Effector memory CD8-positive, alpha-beta T cell (primary cell): ENCODE measurements around the gene SEC14L6.
"Not testable (repeated sequence)": the region's sequence is repeated elsewhere in the genome, so short reads cannot be mapped to it uniquely, and the experiment has no call there.

ENCODE experiments used
- ATAC-seq: fragments of 150-1000 bp; cut with Tn5 transposase; replicated peaks from 2 replicates; pipeline ENCODE4 v1.10.0; 2021; ENCODE audit warnings: mild to moderate bottlenecking, moderate library complexity
- DNase-seq, 3 experiments: peaks; one replicate each; pipeline ENCODE4 v3.0.0; 2021
- H3K27ac Mint-ChIP-seq, 2 donors: one replicate each; pipeline ENCODE4 v1.8.0; 2022; ENCODE audit warnings: mild to moderate bottlenecking in 2 of 2, mixed read lengths in 2 of 2, moderate library complexity in 2 of 2
- H3K27me3 Mint-ChIP-seq, 2 donors: one replicate each; pipeline ENCODE4 v1.8.0; 2022; ENCODE audit warnings: mixed read lengths in 2 of 2
- H3K36me3 Mint-ChIP-seq: one replicate; pipeline ENCODE4 v1.8.0; 2022; ENCODE audit warnings: mild to moderate bottlenecking, moderate library complexity, mixed read lengths; ENCODE audit not compliant: insufficient read depth
- H3K4me1 Mint-ChIP-seq, 2 donors: one replicate each; pipeline ENCODE4 v1.8.0; 2022; ENCODE audit warnings: low read depth in 2 of 2, mixed read lengths in 2 of 2
- H3K4me3 Mint-ChIP-seq, 2 donors: one replicate each; pipeline ENCODE4 v1.8.0; 2022; ENCODE audit warnings: mild to moderate bottlenecking in 2 of 2, mixed read lengths in 2 of 2, moderate library complexity in 2 of 2
- H3K9me3 Mint-ChIP-seq, 2 donors: one replicate each; pipeline ENCODE4 v1.8.0; 2022; ENCODE audit warnings: mixed read lengths in 2 of 2

Gene SEC14L6

GRCh38 chr22:30561402-30562189 is 15.1 kb upstream of the SEC14L6 start:
- no peak overlapping the region for H3K27ac Mint-ChIP-seq
- ATAC-seq (no peak), DNase-seq (no peak)
- H3K9me3 Mint-ChIP-seq = no peaks in the 10 kb centered on the region
- peaks cover 0 to 21% of the 10 kb centered on the region in 2 donors for H3K27me3 Mint-ChIP-seq
- no peaks in the 10 kb centered on the region for H3K4me1 Mint-ChIP-seq
- no peaks in the 10 kb centered on the region for H3K36me3 Mint-ChIP-seq
- H3K4me3 Mint-ChIP-seq = no peak overlapping the region

GRCh38 chr22:30560643-30561202 is 14.2 kb upstream of the SEC14L6 start:
- not testable (repeated sequence) for H3K27ac Mint-ChIP-seq, H3K36me3 Mint-ChIP-seq, H3K4me3 Mint-ChIP-seq, H3K4me1 Mint-ChIP-seq, DNase-seq, ATAC-seq, H3K9me3 Mint-ChIP-seq
- H3K27me3 Mint-ChIP-seq = peaks cover 0 to 13% of the 10 kb centered on the region in 2 donors

- DNase-seq = no peak
- Mint-ChIP-seq H3K27me3 (peaks cover 0 to 12% of the 10 kb centered on the region in 2 donors), H3K27ac (no peak overlapping the region), H3K4me1 (no peaks in the 10 kb centered on the region), H3K9me3 (no peaks in the 10 kb centered on the region), H3K4me3 (no peak overlapping the region), H3K36me3 (no peaks in the 10 kb centered on the region)
- ATAC-seq = no peak
These were observed 13.3 kb upstream of the SEC14L6 start for GRCh38 chr22:30559889-30560288.

GRCh38 chr22:30557243-30557642 is 10.7 kb upstream of the SEC14L6 start:
- Mint-ChIP-seq H3K9me3 (no peaks in the 10 kb centered on the region), H3K4me1 (no peaks in the 10 kb centered on the region), H3K27ac (no peak overlapping the region), H3K36me3 (no peaks in the 10 kb centered on the region), H3K27me3 (peaks cover 0 to 12% of the 10 kb centered on the region in 2 donors), H3K4me3 (no peak overlapping the region)
- no peak for ATAC-seq
- no peak for DNase-seq

- Mint-ChIP-seq H3K4me3 (no peak overlapping the region), H3K27ac (no peak overlapping the region), H3K36me3 (no peaks in the 10 kb centered on the region), H3K4me1 (no peaks in the 10 kb centered on the region), H3K27me3 (peaks cover 0 to 7% of the 10 kb centered on the region in 2 donors), H3K9me3 (no peaks in the 10 kb centered on the region)
- ATAC-seq (no peak), DNase-seq (no peak)
These were observed 9.8 kb upstream of the SEC14L6 start for GRCh38 chr22:30556388-30556787.

- ATAC-seq (no peak), DNase-seq (no peak)
- no peaks in the 10 kb centered on the region for H3K4me1 Mint-ChIP-seq
- H3K27ac Mint-ChIP-seq = no peak overlapping the region
- H3K27me3 Mint-ChIP-seq = no peaks in the 10 kb centered on the region
- H3K9me3 Mint-ChIP-seq = no peaks in the 10 kb centered on the region
- no peaks in the 10 kb centered on the region for H3K36me3 Mint-ChIP-seq
- no peak overlapping the region for H3K4me3 Mint-ChIP-seq
These were observed 9.0 kb upstream of the SEC14L6 start for GRCh38 chr22:30555282-30556210.

GRCh38 chr22:30553971-30554370 is 7.4 kb upstream of the SEC14L6 start:
- Mint-ChIP-seq H3K36me3 (no peaks in the 10 kb centered on the region), H3K4me1 (no peaks in the 10 kb centered on the region), H3K27me3 (peaks cover 9 to 12% of the 10 kb centered on the region in 2 donors), H3K4me3 (no peak overlapping the region), H3K27ac (no peak overlapping the region), H3K9me3 (no peaks in the 10 kb centered on the region)
- no peak for DNase-seq
- no peak for ATAC-seq

- no peak for DNase-seq
- Mint-ChIP-seq H3K36me3 (no peaks in the 10 kb centered on the region), H3K27ac (no peak overlapping the region)
These were observed 6.2 kb upstream of the SEC14L6 start for GRCh38 chr22:30552719-30553118.

GRCh38 chr22:30551813-30552212 is 5.3 kb upstream of the SEC14L6 start:
- peaks cover 24 to 28% of the 10 kb centered on the region in 2 donors for H3K27me3 Mint-ChIP-seq
- not testable (repeated sequence) for H3K36me3 Mint-ChIP-seq, ATAC-seq, H3K4me1 Mint-ChIP-seq, H3K4me3 Mint-ChIP-seq, DNase-seq, H3K9me3 Mint-ChIP-seq, H3K27ac Mint-ChIP-seq

More at GRCh38 chr22:30552719-30553118, 6.2 kb upstream of the SEC14L6 start:
- no peaks in the 10 kb centered on the region for H3K9me3 Mint-ChIP-seq
- no peaks in the 10 kb centered on the region for H3K4me1 Mint-ChIP-seq
- ATAC-seq = no peak
- peaks cover 16 to 19% of the 10 kb centered on the region in 2 donors for H3K27me3 Mint-ChIP-seq
- H3K4me3 Mint-ChIP-seq = no peak overlapping the region

GRCh38 chr22:30547188-30547587 is 647 bp upstream of the SEC14L6 start:
- H3K27ac Mint-ChIP-seq = no peak overlapping the region
- no peaks in the 10 kb centered on the region for H3K36me3 Mint-ChIP-seq
- no peak overlapping the region for H3K4me3 Mint-ChIP-seq
- no peaks in the 10 kb centered on the region for H3K9me3 Mint-ChIP-seq
- H3K4me1 Mint-ChIP-seq = peaks cover 3 to 4% of the 10 kb centered on the region in 2 donors
- peaks cover 54 to 67% of the 10 kb centered on the region in 2 donors for H3K27me3 Mint-ChIP-seq
- DNase-seq (no peak), ATAC-seq (no peak)

GRCh38 chr22:30542811-30543188 is 3.7 kb downstream of the SEC14L6 start:
- no peaks in the 10 kb centered on the region for H3K9me3 Mint-ChIP-seq
- ATAC-seq (no peak), DNase-seq (no peak)
- H3K36me3 Mint-ChIP-seq = no peaks in the 10 kb centered on the region
- peaks cover 53 to 77% of the 10 kb centered on the region in 2 donors for H3K27me3 Mint-ChIP-seq
- H3K4me3 Mint-ChIP-seq = peak overlapping the region in 1 of 2 donors; percentile 56
- peaks cover 3 to 4% of the 10 kb centered on the region in 2 donors for H3K4me1 Mint-ChIP-seq
- H3K27ac Mint-ChIP-seq = no peak overlapping the region

GRCh38 chr22:30541961-30542810 is 4.4 kb downstream of the SEC14L6 start:
- ATAC-seq = no peak
- H3K27me3 Mint-ChIP-seq = peaks cover 49 to 74% of the 10 kb centered on the region in 2 donors
- no peak overlapping the region for H3K27ac Mint-ChIP-seq
- no peaks in the 10 kb centered on the region for H3K36me3 Mint-ChIP-seq
- no peak overlapping the region for H3K4me3 Mint-ChIP-seq
- no peaks in the 10 kb centered on the region for H3K9me3 Mint-ChIP-seq
- DNase-seq = no peak
- peaks cover 3 to 4% of the 10 kb centered on the region in 2 donors for H3K4me1 Mint-ChIP-seq

GRCh38 chr22:30541511-30541910 is 5.0 kb downstream of the SEC14L6 start:
- not testable (repeated sequence) for ATAC-seq, H3K36me3 Mint-ChIP-seq, H3K9me3 Mint-ChIP-seq, DNase-seq, H3K27ac Mint-ChIP-seq, H3K4me1 Mint-ChIP-seq, H3K4me3 Mint-ChIP-seq
- peaks cover 42 to 67% of the 10 kb centered on the region in 2 donors for H3K27me3 Mint-ChIP-seq
